ENCODE measurements around the gene DCBLD1.

DNA sequence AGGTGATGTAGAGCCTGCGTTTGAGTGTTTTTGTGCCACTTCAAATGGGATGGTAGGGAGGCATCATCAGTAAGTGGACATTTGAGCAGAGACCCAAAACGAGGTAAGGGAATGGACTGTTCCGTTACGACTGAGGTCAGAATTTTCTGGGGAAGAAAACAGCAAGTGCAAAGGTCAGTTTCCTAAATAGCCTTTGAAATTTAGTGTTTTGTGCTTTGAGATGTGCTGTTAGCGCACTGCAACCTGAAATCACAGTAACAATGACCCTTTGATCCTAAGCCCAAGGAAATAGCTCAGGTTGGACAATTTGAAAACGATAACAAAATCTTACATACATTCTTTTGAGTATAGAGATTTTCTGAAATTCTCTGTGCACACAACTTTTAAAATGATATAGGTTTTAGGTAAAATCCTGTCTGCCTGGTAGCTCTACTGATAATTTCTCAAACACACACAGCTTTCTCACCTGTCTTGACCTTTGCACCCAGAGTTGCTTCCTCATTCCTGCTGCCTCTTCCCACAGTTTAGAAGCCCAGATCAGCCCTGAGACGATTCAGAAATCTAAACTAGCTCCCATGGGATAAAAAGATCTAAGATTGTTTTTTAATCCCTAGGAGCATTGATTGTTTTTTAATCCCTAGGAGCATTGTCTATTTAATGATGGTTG, 22.1 kb downstream of the DCBLD1 start:
- TF ChIP-seq ZFP37 (tag by site-specific recombination; IDR thresholded peaks at IDR 0.05), result no peak
- TF ChIP-seq, protein P1, sequence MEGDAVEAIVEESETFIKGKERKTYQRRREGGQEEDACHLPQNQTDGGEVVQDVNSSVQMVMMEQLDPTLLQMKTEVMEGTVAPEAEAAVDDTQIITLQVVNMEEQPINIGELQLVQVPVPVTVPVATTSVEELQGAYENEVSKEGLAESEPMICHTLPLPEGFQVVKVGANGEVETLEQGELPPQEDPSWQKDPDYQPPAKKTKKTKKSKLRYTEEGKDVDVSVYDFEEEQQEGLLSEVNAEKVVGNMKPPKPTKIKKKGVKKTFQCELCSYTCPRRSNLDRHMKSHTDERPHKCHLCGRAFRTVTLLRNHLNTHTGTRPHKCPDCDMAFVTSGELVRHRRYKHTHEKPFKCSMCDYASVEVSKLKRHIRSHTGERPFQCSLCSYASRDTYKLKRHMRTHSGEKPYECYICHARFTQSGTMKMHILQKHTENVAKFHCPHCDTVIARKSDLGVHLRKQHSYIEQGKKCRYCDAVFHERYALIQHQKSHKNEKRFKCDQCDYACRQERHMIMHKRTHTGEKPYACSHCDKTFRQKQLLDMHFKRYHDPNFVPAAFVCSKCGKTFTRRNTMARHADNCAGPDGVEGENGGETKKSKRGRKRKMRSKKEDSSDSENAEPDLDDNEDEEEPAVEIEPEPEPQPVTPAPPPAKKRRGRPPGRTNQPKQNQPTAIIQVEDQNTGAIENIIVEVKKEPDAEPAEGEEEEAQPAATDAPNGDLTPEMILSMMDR (tag by site-specific recombination; IDR thresholded peaks at IDR 0.05), result no peak
- TF ChIP-seq, protein P2, sequence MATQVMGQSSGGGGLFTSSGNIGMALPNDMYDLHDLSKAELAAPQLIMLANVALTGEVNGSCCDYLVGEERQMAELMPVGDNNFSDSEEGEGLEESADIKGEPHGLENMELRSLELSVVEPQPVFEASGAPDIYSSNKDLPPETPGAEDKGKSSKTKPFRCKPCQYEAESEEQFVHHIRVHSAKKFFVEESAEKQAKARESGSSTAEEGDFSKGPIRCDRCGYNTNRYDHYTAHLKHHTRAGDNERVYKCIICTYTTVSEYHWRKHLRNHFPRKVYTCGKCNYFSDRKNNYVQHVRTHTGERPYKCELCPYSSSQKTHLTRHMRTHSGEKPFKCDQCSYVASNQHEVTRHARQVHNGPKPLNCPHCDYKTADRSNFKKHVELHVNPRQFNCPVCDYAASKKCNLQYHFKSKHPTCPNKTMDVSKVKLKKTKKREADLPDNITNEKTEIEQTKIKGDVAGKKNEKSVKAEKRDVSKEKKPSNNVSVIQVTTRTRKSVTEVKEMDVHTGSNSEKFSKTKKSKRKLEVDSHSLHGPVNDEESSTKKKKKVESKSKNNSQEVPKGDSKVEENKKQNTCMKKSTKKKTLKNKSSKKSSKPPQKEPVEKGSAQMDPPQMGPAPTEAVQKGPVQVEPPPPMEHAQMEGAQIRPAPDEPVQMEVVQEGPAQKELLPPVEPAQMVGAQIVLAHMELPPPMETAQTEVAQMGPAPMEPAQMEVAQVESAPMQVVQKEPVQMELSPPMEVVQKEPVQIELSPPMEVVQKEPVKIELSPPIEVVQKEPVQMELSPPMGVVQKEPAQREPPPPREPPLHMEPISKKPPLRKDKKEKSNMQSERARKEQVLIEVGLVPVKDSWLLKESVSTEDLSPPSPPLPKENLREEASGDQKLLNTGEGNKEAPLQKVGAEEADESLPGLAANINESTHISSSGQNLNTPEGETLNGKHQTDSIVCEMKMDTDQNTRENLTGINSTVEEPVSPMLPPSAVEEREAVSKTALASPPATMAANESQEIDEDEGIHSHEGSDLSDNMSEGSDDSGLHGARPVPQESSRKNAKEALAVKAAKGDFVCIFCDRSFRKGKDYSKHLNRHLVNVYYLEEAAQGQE (tag by site-specific recombination; IDR thresholded peaks at IDR 0.05), result no peak
